Testis (tissue), 2 donors: Measurements from ENCODE around the gene PLGRKT.

ENCODE experiments used
- CTCF ChIP-seq, 3 experiments: fragments of 450-650 bp in 2 of 3; fragments of 200-600 bp in 1 of 3; sonication (generic) in 1 of 3; IDR thresholded peaks; one replicate each; pipeline ENCODE4 v1.5.1; 2016 to 2019; ENCODE audit warnings: antibody characterized with exemption in 3 of 3, mild to moderate bottlenecking in 2 of 3, moderate library complexity in 1 of 3
- POLR2A ChIP-seq: fragments of 450-650 bp; IDR thresholded peaks from one replicate; pipeline ENCODE4 v1.6.1; 2017; ENCODE audit warnings: antibody characterized with exemption, mild to moderate bottlenecking, moderate library complexity

- TF ChIP-seq POLR2A (no peak), CTCF (IDR thresholded peaks at IDR 0.05) (no peak)
These were observed 40.5 kb upstream of the PLGRKT start for GRCh38 chr9:5478206-5478605.
